Measurements from ENCODE around the gene CREB3L2. TPM values are rescaled to one million over a fixed set of nuclear protein-coding genes. Genes with fewer than 3 reads are reported as not detected.

CREB3L2 gene
- polyA plus RNA-seq, 3 donors = 6.9 to 12.9 (median 11.9) TPM

DNA sequence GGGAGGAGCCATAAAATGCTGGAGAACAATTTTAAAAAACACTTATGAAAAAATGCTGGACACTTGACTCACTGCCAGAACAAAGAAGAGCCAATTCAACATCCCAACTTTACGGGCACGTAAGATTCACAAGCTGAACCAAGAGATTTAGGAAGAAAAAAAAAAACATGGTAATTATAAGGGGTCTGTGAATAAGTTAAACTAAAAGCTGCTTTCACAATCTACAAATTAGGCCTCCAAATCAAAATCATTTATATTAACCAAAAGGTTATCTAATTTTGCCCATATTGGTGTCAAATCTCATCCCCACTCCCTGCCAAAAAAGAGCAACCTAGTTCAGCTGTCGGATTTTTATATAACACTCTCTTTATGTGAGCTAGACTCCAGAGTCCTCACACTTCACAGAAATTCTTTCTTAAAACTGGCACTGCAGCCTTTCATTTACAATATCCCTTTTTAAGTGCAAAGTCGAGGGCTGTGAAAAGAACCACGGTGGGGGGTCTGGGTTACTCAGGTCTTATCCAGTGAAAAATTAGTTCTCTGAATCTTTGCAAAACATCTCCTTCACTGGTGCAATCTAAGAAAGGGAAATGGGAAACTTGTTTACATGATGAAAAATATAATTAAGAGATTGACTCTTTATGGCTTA, 124.7 kb downstream of the CREB3L2 start:
- peak overlapping the region in 1 of 7 donors; percentile 18 for H3K27ac Mint-ChIP-seq
- no peak overlapping the region for H2AFZ ChIP-seq (ENCODE audit: insufficient read depth, low read depth, low read length, poor library complexity, severe bottlenecking)
- 100% methylated on average over 1 of the region's 5 CpGs for WGBS (ENCODE audit: insufficient coverage)
- no peak overlapping the region for H3K4me2 ChIP-seq (replicated peaks; ENCODE audit: extremely low read depth, low read length, poor library complexity, severe bottlenecking)
- no peaks in the 10 kb centered on the region for H4K20me1 ChIP-seq (ENCODE audit: insufficient read depth, low read length)
- no peak overlapping the region for H3K4me3 Mint-ChIP-seq
- intact Hi-C loops (cut with micrococcal nuclease) = no loop called here
- no peaks in the 10 kb centered on the region for H3K4me1 ChIP-seq (ENCODE audit: control insufficient read depth in 1 of 2, insufficient read depth in 2 of 2, low read length in 2 of 2)
- H3K9me3 ChIP-seq (replicated peaks in 1 of 2; ENCODE audit: control insufficient read depth in 1 of 2, insufficient read depth in 1 of 2, low read length in 2 of 2) = peaks cover 3% of the 10 kb centered on the region in 2 donors
- TF ChIP-seq, protein P1, sequence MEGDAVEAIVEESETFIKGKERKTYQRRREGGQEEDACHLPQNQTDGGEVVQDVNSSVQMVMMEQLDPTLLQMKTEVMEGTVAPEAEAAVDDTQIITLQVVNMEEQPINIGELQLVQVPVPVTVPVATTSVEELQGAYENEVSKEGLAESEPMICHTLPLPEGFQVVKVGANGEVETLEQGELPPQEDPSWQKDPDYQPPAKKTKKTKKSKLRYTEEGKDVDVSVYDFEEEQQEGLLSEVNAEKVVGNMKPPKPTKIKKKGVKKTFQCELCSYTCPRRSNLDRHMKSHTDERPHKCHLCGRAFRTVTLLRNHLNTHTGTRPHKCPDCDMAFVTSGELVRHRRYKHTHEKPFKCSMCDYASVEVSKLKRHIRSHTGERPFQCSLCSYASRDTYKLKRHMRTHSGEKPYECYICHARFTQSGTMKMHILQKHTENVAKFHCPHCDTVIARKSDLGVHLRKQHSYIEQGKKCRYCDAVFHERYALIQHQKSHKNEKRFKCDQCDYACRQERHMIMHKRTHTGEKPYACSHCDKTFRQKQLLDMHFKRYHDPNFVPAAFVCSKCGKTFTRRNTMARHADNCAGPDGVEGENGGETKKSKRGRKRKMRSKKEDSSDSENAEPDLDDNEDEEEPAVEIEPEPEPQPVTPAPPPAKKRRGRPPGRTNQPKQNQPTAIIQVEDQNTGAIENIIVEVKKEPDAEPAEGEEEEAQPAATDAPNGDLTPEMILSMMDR (IDR thresholded peaks at IDR 0.05) = no peak
- peaks cover 0 to 5% (median 2%) of the 10 kb centered on the region in 7 donors for H3K9me3 Mint-ChIP-seq
- no peaks in the 10 kb centered on the region for H3K27me3 ChIP-seq (ENCODE audit: control insufficient read depth in 2 of 2, insufficient read depth in 2 of 2, low read length in 2 of 2)
- no peak overlapping the region for H3K4me3 ChIP-seq (replicated peaks in 1 of 3; ENCODE audit: low read depth in 2 of 3, low read length in 3 of 3)
- H3K27me3 Mint-ChIP-seq (ENCODE audit: low read depth in 3 of 3) = no peaks in the 10 kb centered on the region
- DNase-seq = no peak
- no peaks in the 10 kb centered on the region for H3K4me1 Mint-ChIP-seq
- peaks cover 89 to 91% of the 10 kb centered on the region in 2 donors for H3K36me3 Mint-ChIP-seq
- no peak overlapping the region for H3K27ac ChIP-seq (ENCODE audit: low read depth in 1 of 2, low read length in 2 of 2)
- H3K36me3 ChIP-seq (replicated peaks in 1 of 2; ENCODE audit: control insufficient read depth in 1 of 2, insufficient read depth in 2 of 2, low read length in 2 of 2) = peaks cover 64 to 99% of the 10 kb centered on the region in 2 donors
- no peaks in the 10 kb centered on the region for H3K79me2 ChIP-seq (ENCODE audit: insufficient read depth, low read length)
- H3K9ac ChIP-seq (ENCODE audit: insufficient read depth, low read length, poor library complexity, severe bottlenecking) = no peak overlapping the region

DNA sequence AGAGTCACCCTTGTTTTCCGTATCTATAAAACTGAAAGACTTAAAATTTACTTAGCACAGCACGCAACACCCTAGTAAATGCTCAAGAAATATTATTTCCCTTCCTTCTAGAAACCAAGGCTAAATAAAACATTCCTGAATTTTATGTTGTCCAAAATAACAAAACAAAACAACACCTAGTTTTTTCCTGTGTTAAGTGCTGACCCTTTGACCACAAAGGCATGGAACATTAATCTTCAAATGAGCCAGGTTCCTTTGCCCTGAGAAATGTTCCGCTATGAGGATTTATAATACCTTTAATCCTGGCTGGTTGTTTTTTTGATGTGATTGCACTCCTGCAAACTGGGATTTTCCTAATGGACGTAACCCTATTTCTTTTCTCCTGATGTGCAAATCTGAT, 126.1 kb downstream of the CREB3L2 start:
- TF ChIP-seq, protein P1 (IDR thresholded peaks at IDR 0.05) = no peak
- Mint-ChIP-seq H3K4me3 (no peak overlapping the region), H3K9me3 (peaks cover 0 to 2% (median 0%) of the 10 kb centered on the region in 7 donors), H3K27ac (no peak overlapping the region), H3K36me3 (peaks cover 80 to 89% of the 10 kb centered on the region in 2 donors), H3K4me1 (no peaks in the 10 kb centered on the region), H3K27me3 (ENCODE audit: low read depth in 3 of 3) (no peaks in the 10 kb centered on the region)
- no peak overlapping the region for H3K27ac ChIP-seq (ENCODE audit: low read depth in 1 of 2, low read length in 2 of 2)
- intact Hi-C loops (cut with micrococcal nuclease) = no loop called here
- no peak overlapping the region for H3K9ac ChIP-seq (ENCODE audit: insufficient read depth, low read length, poor library complexity, severe bottlenecking)
- H3K4me1 ChIP-seq (ENCODE audit: control insufficient read depth in 1 of 2, insufficient read depth in 2 of 2, low read length in 2 of 2) = no peaks in the 10 kb centered on the region
- H3K9me3 ChIP-seq (replicated peaks in 1 of 2; ENCODE audit: control insufficient read depth in 1 of 2, insufficient read depth in 1 of 2, low read length in 2 of 2) = no peaks in the 10 kb centered on the region
- H3K4me2 ChIP-seq (replicated peaks; ENCODE audit: extremely low read depth, low read length, poor library complexity, severe bottlenecking) = no peak overlapping the region
- no peak for DNase-seq
- H3K27me3 ChIP-seq (ENCODE audit: control insufficient read depth in 2 of 2, insufficient read depth in 2 of 2, low read length in 2 of 2) = no peaks in the 10 kb centered on the region
- H3K4me3 ChIP-seq (replicated peaks in 1 of 3; ENCODE audit: low read depth in 2 of 3, low read length in 3 of 3) = no peak overlapping the region
- 100% methylated on average over 1 of the region's 4 CpGs for WGBS (ENCODE audit: insufficient coverage)
- H2AFZ ChIP-seq (ENCODE audit: insufficient read depth, low read depth, low read length, poor library complexity, severe bottlenecking) = no peak overlapping the region
- no peaks in the 10 kb centered on the region for H4K20me1 ChIP-seq (ENCODE audit: insufficient read depth, low read length)
- H3K79me2 ChIP-seq (ENCODE audit: insufficient read depth, low read length) = no peaks in the 10 kb centered on the region
- peaks cover 54 to 92% of the 10 kb centered on the region in 2 donors for H3K36me3 ChIP-seq (replicated peaks in 1 of 2; ENCODE audit: control insufficient read depth in 1 of 2, insufficient read depth in 2 of 2, low read length in 2 of 2)

Data from CD14-positive monocyte (primary cell).